ENCODE measurements around the gene SYNGAP1. TPM values are rescaled to one million over a fixed set of nuclear protein-coding genes. Genes with fewer than 3 reads are reported as not detected.
A peak's percentile ranks its signal among the peaks of the same experiment; 100 is the strongest.

Gene SYNGAP1
- total and polyA plus RNA-seq, 3 experiments from 2014 or later: 1.0 to 24.9 (median 22.6) TPM

GRCh38 chr6:33430991-33431879 lies 11.4 kb downstream of the SYNGAP1 start:
- peak overlapping the region; percentile 88 to 94 (median 89) for H3K4me3 Mint-ChIP-seq
- Histone ChIP-seq H3K9me3 (ENCODE audit: low read length) (no peaks in the 10 kb centered on the region), H3K27me3 (ENCODE audit: insufficient read depth, low read length, poor library complexity, severe bottlenecking) (no peaks in the 10 kb centered on the region), H3K27ac (ENCODE audit: low read depth, low read length) (peak overlapping the region; percentile 36), H3K4me1 (ENCODE audit: insufficient read depth, low read length) (peaks cover 56% of the 10 kb centered on the region), H3K36me3 (ENCODE audit: insufficient read depth, low read length) (no peaks in the 10 kb centered on the region), H3K4me3 (ENCODE audit: low read length) (peak overlapping the region; percentile 34)
- peaks cover 0 to 11% of the 10 kb centered on the region in 2 donors for H3K27me3 Mint-ChIP-seq
- no peaks in the 10 kb centered on the region for H3K9me3 Mint-ChIP-seq
- H3K36me3 Mint-ChIP-seq: peaks cover 0 to 35% (median 1%) of the 10 kb centered on the region in 3 donors
- ChIA-PET POLR2A (interaction anchor here (0.7 to 2.5 kb wide), 10 partner anchors 10 to 190 kb away, joined by 3 to 14 read pairs (median 4); partner anchors contain the start of genes BAK1, ITPR3 and ZBTB9), CTCF (interaction anchor here (0.7 to 2.7 kb wide), 9 partner anchors 9 to 183 kb away, joined by 3 to 15 read pairs (median 3); partner anchors contain the start of gene CUTA)
- H3K4me1 Mint-ChIP-seq: peaks cover 63 to 71% (median 66%) of the 10 kb centered on the region in 3 donors
- peak overlapping the region; percentile 82 to 98 (median 96) for H3K27ac Mint-ChIP-seq
- peak; percentile 72 to 93 (median 83) for DNase-seq

- Mint-ChIP-seq H3K27ac (peak overlapping the region; percentile 27 to 95 (median 90)), H3K4me1 (peaks cover 55 to 63% (median 58%) of the 10 kb centered on the region in 3 donors), H3K9me3 (no peaks in the 10 kb centered on the region), H3K4me3 (peak overlapping the region in 5 of 7 donors; percentile 43 to 88 (median 69)), H3K27me3 (peaks cover 0 to 9% of the 10 kb centered on the region in 2 donors), H3K36me3 (peaks cover 0 to 40% (median 7%) of the 10 kb centered on the region in 3 donors)
- CTCF ChIA-PET: no interaction called here
- Histone ChIP-seq H3K27ac (ENCODE audit: low read depth, low read length) (peak overlapping the region; percentile 36), H3K4me1 (ENCODE audit: insufficient read depth, low read length) (peaks cover 55% of the 10 kb centered on the region), H3K27me3 (ENCODE audit: insufficient read depth, low read length, poor library complexity, severe bottlenecking) (no peaks in the 10 kb centered on the region), H3K36me3 (ENCODE audit: insufficient read depth, low read length) (no peaks in the 10 kb centered on the region), H3K9me3 (ENCODE audit: low read length) (no peaks in the 10 kb centered on the region), H3K4me3 (ENCODE audit: low read length) (peak overlapping the region; percentile 34)
- DNase-seq: peak in 1 of 5 donors; percentile 41
- POLR2A ChIA-PET: interaction anchor here (1.5 to 2.5 kb wide), 2 partner anchors 22 to 101 kb away, joined by 4 to 14 read pairs; partner anchors contain the start of gene ZBTB9
These were observed 12.1 kb downstream of the SYNGAP1 start for GRCh38 chr6:33431880-33432541.

GRCh38 chr6:33432546-33432945 lies 12.7 kb downstream of the SYNGAP1 start:
- peaks cover 50% of the 10 kb centered on the region for H3K4me1 ChIP-seq (ENCODE audit: insufficient read depth, low read length)
- peaks cover 5% of the 10 kb centered on the region for H3K36me3 ChIP-seq (ENCODE audit: insufficient read depth, low read length)
- POLR2A ChIA-PET: no interaction called here
- Mint-ChIP-seq H3K36me3 (peaks cover 3 to 40% (median 7%) of the 10 kb centered on the region in 3 donors), H3K4me3 (peak overlapping the region in 6 of 7 donors; percentile 45 to 88 (median 72)), H3K27me3 (peaks cover 0 to 4% of the 10 kb centered on the region in 2 donors), H3K27ac (peak overlapping the region; percentile 56 to 95 (median 88)), H3K9me3 (no peaks in the 10 kb centered on the region), H3K4me1 (peaks cover 50 to 58% (median 53%) of the 10 kb centered on the region in 3 donors)
- CTCF ChIA-PET: no interaction called here
- H3K27ac ChIP-seq (ENCODE audit: low read depth, low read length): no peak overlapping the region
- H3K27me3 ChIP-seq (ENCODE audit: insufficient read depth, low read length, poor library complexity, severe bottlenecking): no peaks in the 10 kb centered on the region
- no peak for DNase-seq
- H3K4me3 ChIP-seq (ENCODE audit: low read length): no peak overlapping the region
- H3K9me3 ChIP-seq (ENCODE audit: low read length): no peaks in the 10 kb centered on the region

GRCh38 chr6:33433001-33433543 lies 13.2 kb downstream of the SYNGAP1 start:
- CTCF ChIA-PET: no interaction called here
- H3K4me1 Mint-ChIP-seq: peaks cover 49 to 56% (median 52%) of the 10 kb centered on the region in 3 donors
- POLR2A ChIA-PET: no interaction called here

GRCh38 chr6:33433544-33434191 lies 13.8 kb downstream of the SYNGAP1 start:
- H3K27me3 Mint-ChIP-seq: no peaks in the 10 kb centered on the region
- peaks cover 3 to 46% (median 7%) of the 10 kb centered on the region in 3 donors for H3K36me3 Mint-ChIP-seq
- POLR2A ChIA-PET: interaction anchor here (1.0 kb wide), 1 partner anchor 17 kb away, joined by 3 read pairs; no protein-coding TSS in a partner anchor
- H3K4me1 ChIP-seq (ENCODE audit: insufficient read depth, low read length): peaks cover 45% of the 10 kb centered on the region
- CTCF ChIA-PET: no interaction called here
- H3K4me3 Mint-ChIP-seq: peak overlapping the region in 2 of 7 donors; percentile 70 to 79
- H3K27ac Mint-ChIP-seq: peak overlapping the region in 4 of 8 donors; percentile 3 to 84 (median 57)
- peaks cover 44 to 50% (median 46%) of the 10 kb centered on the region in 3 donors for H3K4me1 Mint-ChIP-seq
- no peaks in the 10 kb centered on the region for H3K9me3 ChIP-seq (ENCODE audit: low read length)
- H3K4me3 ChIP-seq (ENCODE audit: low read length): no peak overlapping the region
- H3K9me3 Mint-ChIP-seq: no peaks in the 10 kb centered on the region
- no peak overlapping the region for H3K27ac ChIP-seq (ENCODE audit: low read depth, low read length)
- DNase-seq: no peak
- H3K36me3 ChIP-seq (ENCODE audit: insufficient read depth, low read length): peaks cover 13% of the 10 kb centered on the region
- H3K27me3 ChIP-seq (ENCODE audit: insufficient read depth, low read length, poor library complexity, severe bottlenecking): no peaks in the 10 kb centered on the region

More at GRCh38 chr6:33433001-33433543, 13.2 kb downstream of the SYNGAP1 start:
- peaks cover 3 to 44% (median 7%) of the 10 kb centered on the region in 3 donors for H3K36me3 Mint-ChIP-seq
- Histone ChIP-seq H3K27ac (ENCODE audit: low read depth, low read length) (no peak overlapping the region), H3K27me3 (ENCODE audit: insufficient read depth, low read length, poor library complexity, severe bottlenecking) (no peaks in the 10 kb centered on the region), H3K36me3 (ENCODE audit: insufficient read depth, low read length) (peaks cover 7% of the 10 kb centered on the region), H3K4me3 (ENCODE audit: low read length) (no peak overlapping the region), H3K4me1 (ENCODE audit: insufficient read depth, low read length) (peaks cover 50% of the 10 kb centered on the region), H3K9me3 (ENCODE audit: low read length) (no peaks in the 10 kb centered on the region)
- H3K27ac Mint-ChIP-seq: peak overlapping the region in 7 of 8 donors; percentile 85 to 95 (median 88)
- H3K4me3 Mint-ChIP-seq: peak overlapping the region in 6 of 7 donors; percentile 45 to 77 (median 72)
- no peak for DNase-seq
- peaks cover 0 to 4% of the 10 kb centered on the region in 2 donors for H3K27me3 Mint-ChIP-seq
- H3K9me3 Mint-ChIP-seq: no peaks in the 10 kb centered on the region

GRCh38 chr6:33434961-33435360 lies 15.1 kb downstream of the SYNGAP1 start:
- Histone ChIP-seq H3K4me3 (ENCODE audit: low read length) (no peak overlapping the region), H3K27ac (ENCODE audit: low read depth, low read length) (no peak overlapping the region), H3K4me1 (ENCODE audit: insufficient read depth, low read length) (peaks cover 32% of the 10 kb centered on the region), H3K9me3 (ENCODE audit: low read length) (no peaks in the 10 kb centered on the region), H3K36me3 (ENCODE audit: insufficient read depth, low read length) (peaks cover 18% of the 10 kb centered on the region), H3K27me3 (ENCODE audit: insufficient read depth, low read length, poor library complexity, severe bottlenecking) (no peaks in the 10 kb centered on the region)
- H3K27ac Mint-ChIP-seq: peak overlapping the region in 1 of 8 donors; percentile 23
- POLR2A ChIA-PET: no interaction called here
- DNase-seq: no peak
- H3K4me1 Mint-ChIP-seq: peaks cover 31 to 39% (median 38%) of the 10 kb centered on the region in 3 donors
- no peaks in the 10 kb centered on the region for H3K9me3 Mint-ChIP-seq
- H3K27me3 Mint-ChIP-seq: no peaks in the 10 kb centered on the region
- CTCF ChIA-PET: interaction anchor here (1.2 kb wide), 1 partner anchor 273 kb away, joined by 3 read pairs; no protein-coding TSS in a partner anchor
- peaks cover 3 to 55% (median 14%) of the 10 kb centered on the region in 3 donors for H3K36me3 Mint-ChIP-seq
- H3K4me3 Mint-ChIP-seq: no peak overlapping the region

GRCh38 chr6:33437666-33438065 lies 17.8 kb downstream of the SYNGAP1 start:
- peaks cover 22% of the 10 kb centered on the region for H3K36me3 ChIP-seq (ENCODE audit: insufficient read depth, low read length)
- CTCF ChIA-PET: interaction anchor here (1.5 kb wide), 1 partner anchor 28 kb away, joined by 3 read pairs; no protein-coding TSS in a partner anchor
- peaks cover 3 to 76% (median 16%) of the 10 kb centered on the region in 3 donors for H3K36me3 Mint-ChIP-seq

More at GRCh38 chr6:33437666-33438065, 17.8 kb downstream of the SYNGAP1 start:
- Histone ChIP-seq H3K9me3 (ENCODE audit: low read length) (no peaks in the 10 kb centered on the region), H3K4me1 (ENCODE audit: insufficient read depth, low read length) (peaks cover 5% of the 10 kb centered on the region), H3K27me3 (ENCODE audit: insufficient read depth, low read length, poor library complexity, severe bottlenecking) (no peaks in the 10 kb centered on the region), H3K27ac (ENCODE audit: low read depth, low read length) (no peak overlapping the region), H3K4me3 (ENCODE audit: low read length) (no peak overlapping the region)
- peak overlapping the region in 1 of 8 donors; percentile 47 for H3K27ac Mint-ChIP-seq
- H3K4me1 Mint-ChIP-seq: peaks cover 10 to 18% (median 10%) of the 10 kb centered on the region in 3 donors
- no peak for DNase-seq
- no peak overlapping the region for H3K4me3 Mint-ChIP-seq
- no peaks in the 10 kb centered on the region for H3K27me3 Mint-ChIP-seq
- no peaks in the 10 kb centered on the region for H3K9me3 Mint-ChIP-seq
- POLR2A ChIA-PET: no interaction called here

Measured in CD8-positive, alpha-beta memory T cell (primary cell).